GM12891 (cell line): Measurements from ENCODE around the gene HAP1.
A peak's percentile ranks its signal among the peaks of the same experiment; 100 is the strongest.

ENCODE experiments used
- DNase-seq: peaks from one replicate; pipeline ENCODE4 v3.0.0; 2011; ENCODE audit warnings: low spot score; ENCODE audit not compliant: insufficient read length
- FAIRE-seq: peaks from 2 replicates; lab custom pipeline; 2011; peaks lifted over from hg19 to GRCh38; lab: Jason Lieb, UNC
- PAX5 ChIP-seq: IDR thresholded peaks from 2 replicates; pipeline ENCODE4 v1.6.1; 2011; ENCODE audit warnings: low read length, moderate library complexity, mild to moderate bottlenecking; ENCODE audit not compliant: insufficient read depth, severe bottlenecking
- POLR2A ChIP-seq: IDR thresholded peaks from 2 replicates; pipeline ENCODE4 v1.6.1; 2011; ENCODE audit warnings: low read depth, low read length, control low read depth
- POLR2AphosphoS5 ChIP-seq: IDR thresholded peaks from 2 replicates; pipeline ENCODE4 v1.6.1; 2011; ENCODE audit warnings: low read depth, low read length, control low read depth
- POU2F2 ChIP-seq: IDR thresholded peaks from 2 replicates; pipeline ENCODE4 v1.6.1; 2011; ENCODE audit warnings: low read depth, mild to moderate bottlenecking, control low read depth, low read length, moderate library complexity
- SPI1 ChIP-seq: IDR thresholded peaks from 2 replicates; pipeline ENCODE4 v1.6.1; 2011; ENCODE audit warnings: low read depth, low read length, control low read depth
- TAF1 ChIP-seq: IDR thresholded peaks from 2 replicates; pipeline ENCODE4 v1.6.1; 2011; ENCODE audit warnings: low read depth, low read length, control low read depth

The HAP1 gene

GRCh38 chr17:41730479-41730878 lies 4.0 kb downstream of the HAP1 start:
- DNase-seq (no peak), FAIRE-seq (peak; percentile 20)
- TF ChIP-seq POLR2A (no peak), TAF1 (no peak), PAX5 (no peak), POU2F2 (no peak), POLR2AphosphoS5 (no peak), SPI1 (no peak)

- TF ChIP-seq POLR2AphosphoS5 = no peak
- TF ChIP-seq PAX5 = no peak
- TF ChIP-seq TAF1 = no peak
- TF ChIP-seq POLR2A = no peak
- no peak for TF ChIP-seq SPI1
- TF ChIP-seq POU2F2 = no peak
- DNase-seq (no peak), FAIRE-seq (no peak)
These were observed 6.4 kb downstream of the HAP1 start for GRCh38 chr17:41728056-41728455.

DNA sequence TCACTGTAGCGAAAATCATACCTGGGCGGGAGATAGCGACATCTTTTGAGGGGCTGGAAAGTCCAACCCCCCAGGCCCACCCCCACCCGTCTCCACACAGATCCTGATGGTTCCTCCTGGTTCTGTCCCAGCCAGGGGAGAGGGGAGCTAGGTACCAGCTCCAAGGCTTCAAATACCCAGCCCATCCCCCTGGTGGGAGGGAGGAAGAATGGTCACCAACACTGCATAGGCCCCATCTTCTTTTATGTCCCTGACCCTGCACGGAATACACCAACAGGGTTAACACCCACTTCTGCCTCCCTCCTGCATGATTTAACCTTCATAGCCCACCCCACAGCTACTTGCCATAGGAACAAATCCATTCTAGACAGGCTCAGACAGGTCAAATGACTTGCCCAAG lies 9.3 kb downstream of the HAP1 start:
- DNase-seq = no peak
- TF ChIP-seq PAX5 (no peak), POLR2A (no peak), POU2F2 (no peak), TAF1 (no peak), SPI1 (no peak), POLR2AphosphoS5 (no peak)
- no peak for FAIRE-seq

DNA sequence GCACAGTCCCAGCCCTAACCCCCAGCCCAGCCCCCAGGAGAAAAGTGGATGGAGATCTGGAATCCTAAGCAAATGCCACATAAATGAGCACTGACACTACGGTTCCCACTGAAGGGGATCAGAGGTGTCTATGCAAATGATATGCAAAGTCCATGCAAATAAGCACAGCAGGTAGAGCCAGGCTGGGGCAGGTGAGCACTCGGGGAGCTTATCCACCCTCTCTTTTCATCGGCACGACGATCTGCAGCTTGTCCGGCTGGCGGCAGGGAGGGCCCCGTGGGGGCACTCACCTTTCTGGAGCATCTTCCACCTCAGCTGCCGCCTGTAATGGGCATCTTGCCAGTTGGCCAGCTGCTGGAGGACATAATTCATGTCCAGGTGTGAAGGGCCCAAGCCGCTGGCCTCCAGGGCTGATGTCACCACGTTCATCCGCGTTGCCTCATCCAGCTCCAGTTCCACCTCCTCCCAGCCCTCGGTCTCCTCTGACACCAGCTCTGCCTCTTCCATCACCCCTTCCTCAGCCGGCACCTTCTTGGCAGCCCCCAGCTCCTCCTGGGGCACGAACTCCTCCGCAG lies 9.9 kb downstream of the HAP1 start:
- DNase-seq = no peak
- TF ChIP-seq POLR2AphosphoS5 (no peak), POLR2A (no peak), POU2F2 (no peak), SPI1 (no peak), PAX5 (no peak), TAF1 (no peak)
- no peak for FAIRE-seq

DNA sequence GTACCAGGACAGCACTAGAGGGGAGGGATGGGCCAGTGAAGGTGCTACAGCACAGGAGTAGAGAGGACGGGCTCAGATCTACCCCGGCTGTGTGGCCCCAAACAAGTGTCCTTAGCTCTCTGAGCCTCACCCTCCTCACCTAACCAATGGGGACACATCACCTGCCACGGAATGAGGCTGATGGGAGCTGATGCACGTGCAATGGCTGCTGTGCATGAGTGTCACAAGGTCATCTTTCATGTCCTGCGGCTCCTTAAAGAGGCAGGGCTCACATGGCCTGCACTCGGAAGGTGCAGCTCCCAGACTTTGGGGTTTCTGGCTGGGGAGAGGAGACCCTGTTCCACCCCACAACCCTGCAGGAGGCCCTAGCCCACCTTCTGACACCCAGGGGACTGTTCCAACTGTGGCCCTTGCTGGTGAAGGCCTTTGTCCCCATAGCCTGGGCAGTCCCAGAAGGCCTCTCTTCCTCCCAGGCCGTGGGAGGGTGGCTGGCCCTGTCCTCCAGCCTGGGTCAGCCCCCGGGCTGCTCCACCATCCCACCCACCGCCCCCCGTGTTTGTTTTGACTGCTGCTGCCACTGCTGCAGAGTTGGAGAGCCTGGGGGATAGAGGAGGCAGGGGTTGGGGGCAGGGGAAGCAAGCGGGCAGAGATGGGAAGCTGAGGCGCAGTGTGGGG lies 10.5 kb downstream of the HAP1 start:
- FAIRE-seq = no peak
- no peak for DNase-seq
- TF ChIP-seq SPI1 = no peak
- TF ChIP-seq TAF1 = no peak
- no peak for TF ChIP-seq PAX5
- TF ChIP-seq POLR2A = no peak
- no peak for TF ChIP-seq POLR2AphosphoS5
- TF ChIP-seq POU2F2 = no peak

- no peak for DNase-seq
- TF ChIP-seq PAX5 (no peak), TAF1 (no peak), POU2F2 (no peak), POLR2A (no peak), POLR2AphosphoS5 (no peak), SPI1 (no peak)
- FAIRE-seq = no peak
These were observed 12.2 kb downstream of the HAP1 start for GRCh38 chr17:41722231-41722630.

- no peak for DNase-seq
- TF ChIP-seq POU2F2 (no peak), POLR2AphosphoS5 (no peak), SPI1 (no peak), POLR2A (no peak)
- no peak for FAIRE-seq
These were observed 16.2 kb downstream of the HAP1 start for GRCh38 chr17:41718287-41718645.

- TF ChIP-seq POLR2A = no peak
- DNase-seq (no peak), FAIRE-seq (no peak)
These were observed 16.8 kb downstream of the HAP1 start for GRCh38 chr17:41717408-41718286.

- DNase-seq = no peak
- FAIRE-seq = no peak
- TF ChIP-seq POLR2AphosphoS5 (no peak), POU2F2 (no peak), POLR2A (no peak), SPI1 (no peak), TAF1 (no peak), PAX5 (no peak)
These were observed 22.6 kb downstream of the HAP1 start, which contains the start of gene GAST for GRCh38 chr17:41711669-41712400. Gene GAST (plus strand): TSS chr17:41712331. CDS start chr17:41715437, 3,106 bp downstream.

GRCh38 chr17:41710472-41711090 lies 23.9 kb downstream of the HAP1 start:
- DNase-seq = no peak
- no peak for FAIRE-seq
- TF ChIP-seq POU2F2 = no peak
- no peak for TF ChIP-seq PAX5
- no peak for TF ChIP-seq SPI1
- no peak for TF ChIP-seq POLR2A
- TF ChIP-seq TAF1 = no peak
- TF ChIP-seq POLR2AphosphoS5 = no peak
